GM21723 (cell line): ENCODE measurements around the gene CRACDL.

Experiments used
- ATAC-seq: cut with Tn5 transposase; IDR thresholded peaks from one replicate; pipeline ENCODE4 v1.9.1; 2021; ENCODE audit warnings: mild to moderate bottlenecking, moderate library complexity; ENCODE audit not compliant: unreplicated experiment

Gene CRACDL

DNA sequence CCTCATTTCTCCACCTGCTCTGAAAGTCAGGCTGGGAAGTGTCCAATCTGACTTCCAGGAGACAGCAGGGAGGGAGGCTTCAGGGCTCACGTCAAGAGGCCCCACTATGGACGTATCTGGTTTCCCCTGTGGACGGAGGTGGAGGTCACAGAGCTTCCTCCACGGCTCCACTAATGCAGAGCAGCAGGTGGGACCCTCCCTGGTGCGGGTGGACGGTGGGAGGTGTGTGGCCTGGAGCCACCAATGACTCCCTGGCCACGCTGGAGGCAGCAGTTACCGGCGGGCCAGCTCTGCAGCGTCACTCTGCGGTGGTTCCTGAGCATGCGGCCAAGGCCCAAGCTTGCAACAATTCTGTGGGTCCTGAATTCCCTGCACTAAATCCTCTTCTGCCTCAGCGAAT is 9.0 kb downstream of the CRACDL start:
- no peak for ATAC-seq

GRCh38 chr2:98926601-98927000 is 9.4 kb downstream of the CRACDL start:
- no peak for ATAC-seq

- no peak for ATAC-seq
These were observed 11.1 kb downstream of the CRACDL start for GRCh38 chr2:98924910-98925309.

GRCh38 chr2:98924038-98924830 is 11.8 kb downstream of the CRACDL start:
- ATAC-seq = no peak

GRCh38 chr2:98923244-98923940 is 12.6 kb downstream of the CRACDL start:
- no peak for ATAC-seq

- ATAC-seq = no peak
These were observed 15.0 kb downstream of the CRACDL start for GRCh38 chr2:98921062-98921461.

DNA sequence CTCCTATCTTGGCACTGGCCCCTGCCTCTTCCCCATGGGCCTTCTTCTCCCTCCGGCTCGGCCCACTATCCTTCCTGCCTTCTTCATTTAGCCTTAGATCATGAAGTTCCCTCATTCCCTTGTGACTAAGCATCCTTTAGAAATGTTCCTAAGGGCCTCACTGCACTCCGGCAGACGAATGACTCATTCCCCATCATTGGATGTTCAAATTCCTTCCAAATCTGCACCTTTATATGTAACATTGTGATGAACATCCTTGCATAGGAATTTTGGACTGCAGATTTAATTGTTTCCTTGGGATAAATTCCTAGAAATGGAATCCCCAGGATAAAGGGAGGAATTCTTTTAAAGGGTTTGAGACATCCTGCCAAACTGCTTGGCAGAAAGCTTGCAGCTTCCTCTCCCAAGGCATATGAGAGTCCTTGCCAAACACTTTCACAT is 19.0 kb downstream of the CRACDL start:
- no peak for ATAC-seq

- no peak for ATAC-seq
These were observed 20.2 kb downstream of the CRACDL start for GRCh38 chr2:98915751-98916358.

- ATAC-seq = no peak
These were observed 21.1 kb downstream of the CRACDL start for GRCh38 chr2:98914713-98915580.

DNA sequence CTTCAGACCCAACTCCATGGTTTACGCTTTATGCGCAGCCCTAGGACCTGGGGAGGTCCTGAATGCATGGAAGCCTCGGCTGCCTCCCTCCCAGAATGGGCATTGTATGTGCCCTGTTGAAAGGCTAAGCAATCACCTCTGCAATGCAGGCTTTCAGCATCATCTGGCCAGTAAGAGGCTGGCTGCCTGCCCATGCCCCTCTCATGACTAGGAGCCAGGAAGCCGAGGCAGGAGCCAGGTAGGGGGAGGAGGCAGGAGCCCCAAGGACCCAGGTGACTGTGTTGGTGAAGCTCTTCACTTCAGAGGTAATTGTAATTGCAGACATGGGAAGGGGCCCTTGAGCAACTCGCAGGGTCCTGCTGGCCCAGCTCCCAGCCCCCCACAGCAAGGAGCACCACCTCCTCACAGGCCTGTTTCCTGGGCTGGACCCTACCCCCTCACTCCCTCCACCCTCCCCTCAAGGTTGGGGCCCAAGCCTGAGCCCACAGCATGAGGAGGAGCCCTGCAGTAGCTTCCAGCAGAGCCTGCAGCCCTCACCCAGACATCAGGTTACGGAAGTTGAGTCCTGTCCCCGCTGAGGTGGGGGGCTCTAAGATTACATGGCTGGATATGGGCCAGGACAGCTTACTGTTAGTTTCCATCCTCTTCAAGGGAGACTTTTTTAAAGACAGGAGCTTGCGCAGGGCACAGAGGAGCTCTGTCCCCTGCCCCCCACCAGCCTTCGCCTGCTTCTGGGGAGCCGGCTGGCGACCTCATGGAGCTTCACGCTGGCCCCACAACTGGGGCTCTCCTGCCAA is 21.9 kb downstream of the CRACDL start:
- ATAC-seq = no peak

DNA sequence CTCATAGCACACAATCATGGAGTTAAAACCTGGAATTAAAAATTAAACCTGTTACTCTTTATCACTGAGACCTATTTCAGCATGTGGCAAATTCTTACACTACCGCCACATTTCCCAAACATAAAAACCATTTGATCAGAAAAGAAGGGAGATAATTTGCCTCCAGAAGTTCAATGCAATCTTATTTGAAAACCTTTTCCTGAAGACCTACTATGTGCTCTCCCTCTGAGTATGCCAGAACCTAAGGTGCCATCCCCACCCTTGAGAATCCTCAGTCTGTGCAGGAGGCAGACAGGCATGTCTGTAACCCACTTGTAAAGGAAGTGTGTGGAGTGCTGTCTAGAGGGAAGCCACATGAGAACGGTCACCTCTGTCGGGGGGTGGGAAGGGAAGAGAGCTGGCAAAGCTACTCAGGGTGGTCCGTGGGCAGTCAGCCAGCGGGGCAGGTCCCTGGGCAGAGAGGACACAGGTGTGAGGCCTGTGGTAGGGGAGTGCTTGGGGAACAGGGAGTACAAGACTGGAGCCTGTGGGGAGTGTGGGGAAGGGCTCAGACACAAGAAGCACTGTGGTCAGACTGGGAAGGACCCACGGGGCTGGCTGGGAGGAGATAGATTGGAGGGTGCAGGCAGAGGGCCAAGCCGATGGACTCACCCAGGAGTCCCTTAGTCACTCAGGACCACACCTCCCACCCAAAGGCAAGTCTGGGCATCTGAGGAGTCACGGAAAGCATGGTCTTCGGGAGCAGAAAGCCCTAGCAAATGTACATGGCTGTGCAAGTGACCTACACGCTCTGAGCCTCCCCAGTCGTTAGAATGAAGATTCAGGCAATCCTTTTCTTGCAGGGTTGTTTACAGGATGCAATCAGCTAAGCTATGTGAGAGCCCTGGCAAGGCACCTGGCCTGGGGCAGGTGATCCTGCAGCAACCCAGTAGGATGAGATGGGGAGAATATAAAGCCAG is 22.8 kb downstream of the CRACDL start:
- no peak for ATAC-seq

DNA sequence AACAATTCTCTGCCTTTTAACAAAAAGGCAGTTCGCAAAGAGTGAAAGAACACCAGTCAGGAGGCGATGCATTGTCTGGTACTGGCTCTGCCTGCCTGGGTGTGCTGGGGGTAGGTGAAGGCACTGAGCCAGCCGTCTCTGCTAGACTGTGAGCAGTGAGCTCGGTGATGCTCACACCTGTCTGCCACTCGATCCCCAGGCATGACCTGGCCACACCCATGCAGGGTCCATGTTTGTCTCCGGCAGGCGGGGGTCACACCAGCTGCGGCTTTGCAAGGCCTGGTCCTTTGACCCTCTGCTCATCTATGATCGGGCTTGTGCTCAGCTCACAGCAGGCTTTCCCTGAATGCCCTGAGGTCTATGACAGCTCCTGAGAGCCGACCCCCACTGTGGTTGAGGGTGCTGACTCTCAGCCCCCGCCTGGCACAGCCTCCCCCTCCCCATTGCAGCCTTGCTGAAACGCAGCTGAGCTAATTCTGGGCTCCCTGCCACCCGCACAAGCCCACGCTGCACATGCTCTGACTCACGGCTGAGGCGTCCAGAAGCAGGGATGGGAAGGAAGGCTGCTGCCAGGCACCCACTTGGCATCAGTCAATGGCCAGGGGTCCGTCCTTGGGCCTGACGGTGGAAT is 23.7 kb downstream of the CRACDL start:
- ATAC-seq = no peak

DNA sequence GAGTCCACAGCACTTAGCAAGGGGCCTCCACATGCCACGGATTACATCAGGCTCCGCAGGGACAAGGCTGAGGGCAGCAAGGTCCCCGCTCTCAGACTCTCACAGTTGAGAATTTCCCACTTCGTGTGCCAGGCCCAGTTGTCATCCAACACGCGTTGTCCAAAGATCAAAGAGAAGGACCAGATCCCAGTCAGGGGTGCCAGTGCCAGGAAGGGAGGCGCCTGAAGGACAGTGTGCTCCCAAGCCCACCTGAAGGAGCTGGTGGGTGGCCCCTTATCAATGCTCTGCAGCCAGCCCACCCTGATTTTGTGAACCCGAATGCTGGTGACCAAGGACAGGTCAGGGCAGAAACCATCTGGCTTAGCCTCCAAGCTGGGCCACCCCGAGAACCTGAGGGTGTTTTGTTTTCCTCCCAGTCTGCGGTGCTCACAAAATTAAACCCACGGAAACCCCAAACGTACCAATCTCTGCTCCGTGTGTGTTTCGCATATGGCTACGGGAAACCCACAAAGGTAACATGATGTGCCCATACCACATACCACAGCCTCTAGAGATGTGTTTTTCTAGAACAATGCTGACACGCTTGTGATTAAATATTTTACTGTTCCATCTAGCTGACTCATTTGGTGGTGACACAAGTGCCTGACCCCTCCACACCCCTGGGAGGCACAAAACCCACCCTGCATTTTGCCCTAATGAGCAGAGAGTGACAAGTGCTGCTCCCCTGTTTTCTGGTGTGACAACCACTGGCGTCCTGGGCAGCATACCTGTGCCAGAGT is 24.5 kb downstream of the CRACDL start:
- ATAC-seq = no peak

DNA sequence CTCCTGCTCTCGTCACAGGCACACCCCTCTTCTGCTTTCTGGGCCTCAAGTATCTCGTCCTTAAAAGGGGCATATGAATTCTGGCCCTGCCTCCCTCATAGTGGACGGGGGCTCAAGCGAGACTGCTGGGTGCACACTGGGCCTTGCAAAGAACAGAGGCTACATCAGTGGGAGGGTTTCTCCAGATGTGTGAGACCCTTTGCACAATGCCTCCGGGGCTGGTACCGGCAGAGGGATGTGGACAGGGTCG is 25.0 kb downstream of the CRACDL start:
- ATAC-seq = no peak

DNA sequence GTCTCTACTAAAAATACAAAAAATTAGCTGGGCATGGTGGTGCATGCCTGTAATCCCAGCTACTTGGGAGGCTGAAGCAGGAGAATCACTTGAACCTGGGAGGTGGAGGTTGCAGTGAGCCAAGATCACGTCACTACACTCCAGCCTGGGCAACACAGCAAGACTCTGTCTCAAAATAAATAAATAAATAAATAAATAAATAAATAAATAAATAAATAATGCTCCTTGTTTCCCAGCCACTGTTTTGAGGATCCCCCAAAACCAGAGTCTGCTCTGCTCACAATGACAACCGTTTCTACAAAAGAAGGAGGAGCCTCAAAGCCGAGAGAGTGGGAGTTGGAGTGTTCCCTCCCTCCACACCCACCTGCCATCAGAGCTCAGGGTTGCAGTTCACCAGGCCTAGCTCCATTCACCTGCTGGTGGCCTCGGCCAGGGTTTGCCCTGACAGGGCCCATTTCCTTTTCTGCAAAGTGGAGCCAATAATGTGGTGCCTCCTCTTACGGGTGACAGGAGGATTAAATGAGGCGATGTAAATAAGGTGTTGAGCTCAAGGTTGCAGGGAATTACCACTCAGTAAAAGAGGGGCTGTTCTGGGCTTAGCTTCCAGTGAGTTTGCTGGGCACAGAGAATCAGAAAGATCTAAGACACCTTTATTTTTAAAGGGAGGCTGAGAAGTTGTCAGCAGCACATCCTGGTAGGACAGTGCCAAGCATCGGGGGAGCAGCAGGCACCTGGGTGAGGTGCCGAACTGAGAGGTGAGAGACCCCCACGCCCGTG is 25.5 kb downstream of the CRACDL start:
- ATAC-seq = no peak

GRCh38 chr2:98909317-98910211 is 26.5 kb downstream of the CRACDL start:
- ATAC-seq = no peak
